OCI-M2 (cell line): Measurements from ENCODE around the gene HOXA9.

Source experiments
- DNase-seq: peaks from one replicate; lab custom pipeline; 2025; ENCODE audit not compliant: unreplicated experiment; lab: John Stamatoyannopoulos, UW

HOXA9 gene

GRCh38 chr7:27143950-27144780, 21.2 kb downstream of the HOXA9 start:
- no peak for DNase-seq

- DNase-seq = no peak
Measured at GRCh38 chr7:27143023-27143949, 22.1 kb downstream of the HOXA9 start, which contains the start of gene HOXA5. TSS of gene HOXA5 (minus strand) at chr7:27143681. CDS start at chr7:27143607, 74 bp downstream.

- DNase-seq = no peak
Measured at GRCh38 chr7:27142580-27143022, 22.7 kb downstream of the HOXA9 start.

- DNase-seq = no peak
Measured at GRCh38 chr7:27141923-27142579, 23.3 kb downstream of the HOXA9 start.

- DNase-seq = no peak
Measured at GRCh38 chr7:27141137-27141922, 24.0 kb downstream of the HOXA9 start.

GRCh38 chr7:27140126-27140857, 25.0 kb downstream of the HOXA9 start:
- no peak for DNase-seq

GRCh38 chr7:27139334-27140125, 25.8 kb downstream of the HOXA9 start:
- DNase-seq = no peak

GRCh38 chr7:27138985-27139333, 26.4 kb downstream of the HOXA9 start:
- no peak for DNase-seq

- DNase-seq = no peak
Measured at GRCh38 chr7:27138472-27138871, 26.9 kb downstream of the HOXA9 start.

GRCh38 chr7:27137640-27138315, 27.6 kb downstream of the HOXA9 start:
- no peak for DNase-seq

- no peak for DNase-seq
Measured at GRCh38 chr7:27134392-27134791, 30.9 kb downstream of the HOXA9 start.

GRCh38 chr7:27133409-27134231, 31.7 kb downstream of the HOXA9 start:
- no peak for DNase-seq

GRCh38 chr7:27132978-27133377, 32.4 kb downstream of the HOXA9 start:
- no peak for DNase-seq

GRCh38 chr7:27132214-27132613, 33.1 kb downstream of the HOXA9 start:
- DNase-seq = no peak

GRCh38 chr7:27131390-27131819, 33.9 kb downstream of the HOXA9 start:
- DNase-seq = no peak

- DNase-seq = no peak
Measured at GRCh38 chr7:27130540-27131389, 34.6 kb downstream of the HOXA9 start, which contains the start of gene HOXA4. TSS of gene HOXA4 (minus strand) at chr7:27130757. CDS start at chr7:27130733, 24 bp downstream.
